Neuronal stem cell (in vitro differentiated cells): ENCODE results near the gene KASH5.

Source experiments
- DNase-seq: peaks from one replicate; pipeline ENCODE4 v3.0.0-alpha.2; 2013; ENCODE audit warnings: low spot score
- H2AFZ ChIP-seq: one replicate; pipeline ENCODE4 v1.6.1; 2013; ENCODE audit warnings: mild to moderate bottlenecking, low read length, inconsistent platforms
- H2AK5ac ChIP-seq: 2 replicates; pipeline ENCODE4 v1.6.1; 2013; ENCODE audit warnings: low read depth, mild to moderate bottlenecking, inconsistent platforms, low read length, moderate library complexity, mixed read lengths
- H2BK120ac ChIP-seq: 2 replicates; pipeline ENCODE4 v1.6.1; 2013; ENCODE audit warnings: low read depth, mild to moderate bottlenecking, inconsistent platforms, low read length, moderate library complexity, mixed read lengths
- H2BK12ac ChIP-seq: one replicate; pipeline ENCODE4 v1.6.1; 2013; ENCODE audit warnings: low read length, inconsistent platforms
- H2BK15ac ChIP-seq: 2 replicates; pipeline ENCODE4 v1.6.1; 2013; ENCODE audit warnings: mild to moderate bottlenecking, low read length, inconsistent platforms, mixed read lengths
- H2BK5ac ChIP-seq: one replicate; pipeline ENCODE4 v1.6.1; 2013; ENCODE audit warnings: inconsistent platforms, mild to moderate bottlenecking, low read length, moderate library complexity
- H3K14ac ChIP-seq: one replicate; pipeline ENCODE4 v1.6.1; 2013; ENCODE audit warnings: low read length, inconsistent platforms
- H3K18ac ChIP-seq: 2 replicates; pipeline ENCODE4 v1.6.1; 2013; ENCODE audit warnings: low read length, inconsistent platforms
- H3K23ac ChIP-seq: 2 replicates; pipeline ENCODE4 v1.6.1; 2013; ENCODE audit warnings: low read depth, mild to moderate bottlenecking, mixed read lengths, low read length, inconsistent platforms; ENCODE audit not compliant: poor library complexity
- H3K27ac ChIP-seq: replicated peaks from 3 replicates; pipeline ENCODE4 v1.5.1; 2013; ENCODE audit warnings: low read length, inconsistent platforms
- H3K27me3 ChIP-seq, 3 experiments: 2 replicates each; pipeline ENCODE4 v1.6.1; 2013; ENCODE audit warnings: low read length in 3 of 3, mild to moderate bottlenecking in 2 of 3, inconsistent platforms in 1 of 3, low read depth in 1 of 3, mixed read lengths in 1 of 3, moderate library complexity in 1 of 3; ENCODE audit not compliant: control insufficient read depth in 3 of 3, insufficient read depth in 3 of 3
- H3K36me3 ChIP-seq, 2 donors: replicated peaks in 1 of 2; 2 replicates each; pipeline ENCODE4 v1.6.1; 2013; ENCODE audit warnings: low read length in 2 of 2; ENCODE audit not compliant: control insufficient read depth in 2 of 2, insufficient read depth in 2 of 2
- H3K4ac ChIP-seq: 2 replicates; pipeline ENCODE4 v1.6.1; 2013; ENCODE audit warnings: inconsistent platforms, mild to moderate bottlenecking, low read length, moderate library complexity
- H3K4me1 ChIP-seq, 2 donors: 1 replicate in 1 of 2; 2 replicates in 1 of 2; pipeline ENCODE4 v1.6.1; 2013; ENCODE audit warnings: low read length in 2 of 2, low read depth in 1 of 2; ENCODE audit not compliant: control insufficient read depth in 2 of 2, insufficient read depth in 1 of 2
- H3K4me2 ChIP-seq: one replicate; pipeline ENCODE4 v1.6.1; 2013; ENCODE audit warnings: mild to moderate bottlenecking, low read length, inconsistent platforms; ENCODE audit not compliant: insufficient read depth, poor library complexity, severe bottlenecking
- H3K4me3 ChIP-seq, 2 donors: 2 replicates each; pipeline ENCODE4 v1.5.1; 2013; ENCODE audit warnings: low read length in 2 of 2, mild to moderate bottlenecking in 2 of 2, inconsistent platforms in 1 of 2, moderate library complexity in 1 of 2
- H3K79me1 ChIP-seq: one replicate; pipeline ENCODE4 v1.6.1; 2013; ENCODE audit warnings: low read depth, mild to moderate bottlenecking, inconsistent platforms, low read length, moderate library complexity
- H3K9ac ChIP-seq: one replicate; pipeline ENCODE4 v1.6.1; 2013; ENCODE audit warnings: mild to moderate bottlenecking, low read depth, low read length, inconsistent platforms; ENCODE audit not compliant: poor library complexity
- H3K9me3 ChIP-seq, 2 donors: replicated peaks in 1 of 2; 2 replicates each; pipeline versions ENCODE3 to v1.6.1; 2013; ENCODE audit warnings: low read length in 2 of 2, mild to moderate bottlenecking in 2 of 2, inconsistent platforms in 1 of 2, low read depth in 1 of 2, mixed read lengths in 1 of 2, moderate library complexity in 1 of 2; ENCODE audit not compliant: control insufficient read depth in 2 of 2, insufficient read depth in 1 of 2
- H4K8ac ChIP-seq: one replicate; pipeline ENCODE4 v1.6.1; 2013; ENCODE audit warnings: low read depth, mild to moderate bottlenecking, inconsistent platforms, low read length, moderate library complexity
- H4K91ac ChIP-seq: one replicate; pipeline ENCODE4 v1.6.1; 2013; ENCODE audit warnings: low read length, low read depth, mild to moderate bottlenecking, inconsistent platforms; ENCODE audit not compliant: poor library complexity
- WGBS, 2 donors: extraction: QIAGEN DNeasy Blood & Tissue Kit; methylation state at CpG; one replicate each; pipeline ENCODE4 v1.1.7; 2013; ENCODE audit warnings: missing lambda C conversion rate in 2 of 2, mixed read lengths in 1 of 2; ENCODE audit not compliant: insufficient read length in 2 of 2, insufficient replicate concordance in 1 of 2; ENCODE audit errors: extremely low coverage in 2 of 2; 5-methylcytosine and 5-hydroxymethylcytosine counted together

The KASH5 gene

GRCh38 chr19:49349567-49349966 lies 38.5 kb upstream of the KASH5 start:
- no CpG with 5 or more reads among the region's 2 CpGs for WGBS, 2 donors

DNA sequence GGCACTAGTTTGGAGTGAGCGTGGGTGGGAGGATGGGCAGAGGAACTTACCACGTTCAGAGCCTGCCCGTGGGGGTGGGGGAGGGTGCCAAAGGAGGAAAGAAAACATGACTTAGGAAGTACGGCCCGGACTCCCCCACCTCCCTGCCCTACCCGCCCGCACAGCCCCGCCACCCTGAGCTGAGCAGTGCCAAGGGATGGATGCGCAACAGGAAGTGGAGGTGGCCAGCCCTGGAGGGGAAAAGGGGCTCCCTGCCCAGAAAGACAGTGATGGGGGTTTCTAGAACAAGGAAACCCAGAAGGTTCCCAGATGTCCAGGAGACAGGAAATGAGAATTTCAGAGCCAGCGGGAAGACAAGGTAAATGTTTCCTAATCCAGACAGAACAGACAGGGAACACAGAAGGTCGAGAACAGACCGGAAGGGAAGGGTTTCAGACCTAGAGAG lies 32.1 kb upstream of the KASH5 start:
- no peak overlapping the region for H4K8ac ChIP-seq
- peaks cover 22% of the 10 kb centered on the region for H3K79me1 ChIP-seq
- no peak overlapping the region for H3K4ac ChIP-seq
- DNase-seq, result no peak
- H3K23ac ChIP-seq, result no peak overlapping the region
- no CpG with 5 or more reads among the region's 12 CpGs for WGBS, 2 donors
- no peak overlapping the region for H2AK5ac ChIP-seq
- H2AFZ ChIP-seq, result no peak overlapping the region
- H2BK12ac ChIP-seq, result no peak overlapping the region
- no peaks in the 10 kb centered on the region for H3K27me3 ChIP-seq
- H2BK5ac ChIP-seq, result no peak overlapping the region
- no peak overlapping the region for H2BK15ac ChIP-seq
- H3K27ac ChIP-seq, result no peak overlapping the region
- no peak overlapping the region for H2BK120ac ChIP-seq
- no peak overlapping the region for H4K91ac ChIP-seq
- peaks cover 61 to 93% of the 10 kb centered on the region in 2 donors for H3K36me3 ChIP-seq
- H3K9me3 ChIP-seq, result peaks cover 0 to 4% of the 10 kb centered on the region in 2 donors
- no peak overlapping the region for H3K9ac ChIP-seq
- no peak overlapping the region for H3K4me2 ChIP-seq
- no peak overlapping the region for H3K14ac ChIP-seq
- H3K4me3 ChIP-seq, result no peak overlapping the region
- peaks cover 4 to 10% of the 10 kb centered on the region in 2 donors for H3K4me1 ChIP-seq
- H3K18ac ChIP-seq, result peak overlapping the region; percentile 16

More at GRCh38 chr19:49349567-49349966, 38.5 kb upstream of the KASH5 start:
- Histone ChIP-seq H3K27me3 (no peaks in the 10 kb centered on the region), H3K9me3 (peaks cover 2% of the 10 kb centered on the region in 2 donors), H2BK12ac (no peak overlapping the region), H3K14ac (no peak overlapping the region), H3K4me2 (no peak overlapping the region), H2BK15ac (no peak overlapping the region), H3K9ac (no peak overlapping the region), H3K4me3 (no peak overlapping the region), H4K91ac (no peak overlapping the region), H3K36me3 (peaks cover 68 to 97% of the 10 kb centered on the region in 2 donors), H3K18ac (no peak overlapping the region), H2BK5ac (no peak overlapping the region), H3K27ac (no peak overlapping the region), H3K4me1 (peaks cover 5% of the 10 kb centered on the region in 2 donors), H3K79me1 (peaks cover 11% of the 10 kb centered on the region), H3K23ac (no peak overlapping the region), H2BK120ac (no peak overlapping the region), H4K8ac (no peak overlapping the region), H2AFZ (no peak overlapping the region), H2AK5ac (no peak overlapping the region), H3K4ac (no peak overlapping the region)
- DNase-seq, result no peak

DNA sequence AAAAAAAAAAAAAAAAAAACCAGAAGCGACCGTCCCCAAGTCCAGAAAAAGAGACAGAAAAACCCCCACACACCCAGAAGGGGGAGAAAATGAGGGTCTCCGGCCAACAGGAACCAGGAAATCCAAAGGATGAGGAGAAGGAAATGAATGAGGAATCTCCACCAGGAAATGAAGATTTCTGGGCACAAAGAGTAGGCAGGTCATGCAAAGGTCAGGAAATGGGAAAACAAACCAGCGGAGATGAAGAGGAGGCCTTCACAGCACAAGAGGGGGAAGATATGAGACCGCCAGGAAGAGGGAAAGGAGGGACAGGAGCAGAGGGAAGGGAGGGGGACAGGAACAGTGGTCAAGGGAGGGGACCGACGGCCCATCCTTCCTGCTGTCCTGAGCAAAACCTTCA lies 31.7 kb upstream of the KASH5 start:
- no peak overlapping the region for H2AFZ ChIP-seq
- no peak overlapping the region for H2AK5ac ChIP-seq
- DNase-seq, result no peak
- H3K27ac ChIP-seq, result no peak overlapping the region
- no peak overlapping the region for H3K4me2 ChIP-seq
- no peaks in the 10 kb centered on the region for H3K27me3 ChIP-seq
- H3K36me3 ChIP-seq, result peaks cover 57 to 89% of the 10 kb centered on the region in 2 donors
- peak overlapping the region; percentile 50 for H3K23ac ChIP-seq
- no peak overlapping the region for H3K4ac ChIP-seq
- H3K9me3 ChIP-seq, result peaks cover 0 to 2% of the 10 kb centered on the region in 2 donors
- H3K4me3 ChIP-seq, result no peak overlapping the region
- no peak overlapping the region for H4K8ac ChIP-seq
- no peak overlapping the region for H4K91ac ChIP-seq
- no peak overlapping the region for H3K9ac ChIP-seq
- H2BK15ac ChIP-seq, result no peak overlapping the region
- H3K14ac ChIP-seq, result no peak overlapping the region
- H3K4me1 ChIP-seq, result peaks cover 4 to 10% of the 10 kb centered on the region in 2 donors
- no CpG with 5 or more reads among the region's 7 CpGs for WGBS, 2 donors
- H2BK5ac ChIP-seq, result no peak overlapping the region
- H2BK120ac ChIP-seq, result no peak overlapping the region
- no peak overlapping the region for H2BK12ac ChIP-seq
- H3K18ac ChIP-seq, result no peak overlapping the region
- H3K79me1 ChIP-seq, result peaks cover 22% of the 10 kb centered on the region

DNA sequence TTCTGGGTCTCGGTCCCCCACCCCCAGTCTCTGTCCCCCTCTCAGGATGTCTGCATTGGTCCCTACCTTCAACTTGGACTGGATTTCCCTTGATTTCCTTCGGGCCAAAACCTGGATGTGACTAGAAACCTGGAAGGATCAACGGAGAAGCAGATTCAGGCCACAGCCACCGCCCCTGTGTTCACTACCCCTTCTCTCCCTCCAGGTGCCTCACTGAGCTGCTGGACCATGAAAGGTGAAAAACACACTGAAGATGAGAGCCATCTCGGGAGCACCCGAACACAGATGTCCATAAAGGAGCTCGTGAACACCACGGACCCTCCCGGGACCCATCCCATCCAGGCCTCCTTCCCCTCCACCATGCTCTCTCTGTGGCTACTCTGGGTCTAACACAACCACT lies 30.9 kb upstream of the KASH5 start:
- Histone ChIP-seq H3K36me3 (peaks cover 53 to 81% of the 10 kb centered on the region in 2 donors), H3K23ac (peak overlapping the region; percentile 50), H4K8ac (no peak overlapping the region), H2AK5ac (no peak overlapping the region), H3K4me1 (peaks cover 4 to 10% of the 10 kb centered on the region in 2 donors), H2AFZ (no peak overlapping the region), H3K4me3 (no peak overlapping the region), H3K27me3 (no peaks in the 10 kb centered on the region), H3K27ac (no peak overlapping the region), H3K18ac (no peak overlapping the region), H2BK5ac (no peak overlapping the region), H3K4me2 (no peak overlapping the region), H3K79me1 (peaks cover 24% of the 10 kb centered on the region), H3K4ac (no peak overlapping the region), H3K9ac (no peak overlapping the region), H2BK12ac (no peak overlapping the region), H4K91ac (no peak overlapping the region), H2BK15ac (no peak overlapping the region), H3K9me3 (peaks cover 0 to 2% of the 10 kb centered on the region in 2 donors), H2BK120ac (no peak overlapping the region), H3K14ac (no peak overlapping the region)
- no CpG with 5 or more reads among the region's 9 CpGs for WGBS, 2 donors
- no peak for DNase-seq
